ENCODE measurements around the gene HDAC5. TPM values are rescaled to one million over a fixed set of nuclear protein-coding genes. Genes with fewer than 3 reads are reported as not detected.

HDAC5 gene
- total RNA-seq, 1 experiment from 2014 or later: 11.5 TPM

DNA sequence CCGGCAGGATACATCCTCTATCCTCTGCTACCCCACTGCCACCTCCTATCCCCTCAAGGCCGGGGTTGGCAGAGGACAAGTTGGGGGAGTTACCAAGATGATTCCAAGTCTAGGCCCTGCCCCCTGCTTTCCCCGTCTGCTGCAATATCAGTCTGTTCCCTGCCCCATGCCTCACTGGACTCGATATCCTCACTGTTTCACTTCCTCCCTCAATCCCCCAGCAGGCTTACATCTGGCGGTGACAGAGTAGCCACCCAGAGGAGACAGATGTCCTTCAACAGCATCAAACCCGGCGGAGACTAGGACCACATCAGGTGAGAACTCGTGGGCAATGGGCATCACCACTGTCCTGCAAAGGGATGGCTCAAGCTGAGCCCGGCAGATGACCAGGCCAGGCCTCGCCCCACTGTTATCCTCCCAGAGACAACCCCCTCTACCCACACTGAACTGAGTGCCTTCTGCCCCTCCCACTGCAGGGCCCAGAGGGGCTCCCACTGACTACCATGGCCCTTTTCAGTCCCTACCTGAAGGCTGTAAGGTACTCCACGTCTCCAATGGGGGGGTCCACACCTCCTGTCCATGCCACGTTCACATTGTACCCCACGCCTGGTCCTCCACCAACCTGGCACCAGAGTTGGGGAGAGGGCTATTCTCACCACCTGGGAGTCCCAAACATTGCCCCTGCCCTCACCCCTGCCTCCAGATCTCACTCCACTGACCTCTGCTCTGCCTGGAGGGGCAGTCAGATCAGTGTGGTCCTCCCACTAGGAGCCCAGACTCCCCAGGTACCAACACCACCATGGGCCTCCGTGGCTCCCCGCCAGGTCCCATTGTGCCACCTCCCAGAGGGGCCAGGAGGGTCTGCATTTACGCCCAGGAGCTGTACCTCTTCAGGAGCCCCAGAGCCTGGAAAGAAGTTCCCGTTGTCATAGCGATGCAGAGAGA, 43.3 kb downstream of the HDAC5 start:
- intact Hi-C loops (cut with micrococcal nuclease; ENCODE audit: unreplicated experiment) (no loop called here), in situ Hi-C loops (cut with HindIII; ENCODE audit: low pct_unique_long_range_greater_than_20kb, low sequenced_read_pairs) (no loop called here)
- ChIA-PET CTCF (no interaction called here), POLR2A (no interaction called here)
- H3K9me3 ChIP-seq (ENCODE audit: control insufficient read depth, insufficient read depth, low read depth, low read length): no peaks in the 10 kb centered on the region
- no peak overlapping the region for H3K27ac ChIP-seq (ENCODE audit: low read length)
- no peak for ATAC-seq
- TF ChIP-seq, protein P1, sequence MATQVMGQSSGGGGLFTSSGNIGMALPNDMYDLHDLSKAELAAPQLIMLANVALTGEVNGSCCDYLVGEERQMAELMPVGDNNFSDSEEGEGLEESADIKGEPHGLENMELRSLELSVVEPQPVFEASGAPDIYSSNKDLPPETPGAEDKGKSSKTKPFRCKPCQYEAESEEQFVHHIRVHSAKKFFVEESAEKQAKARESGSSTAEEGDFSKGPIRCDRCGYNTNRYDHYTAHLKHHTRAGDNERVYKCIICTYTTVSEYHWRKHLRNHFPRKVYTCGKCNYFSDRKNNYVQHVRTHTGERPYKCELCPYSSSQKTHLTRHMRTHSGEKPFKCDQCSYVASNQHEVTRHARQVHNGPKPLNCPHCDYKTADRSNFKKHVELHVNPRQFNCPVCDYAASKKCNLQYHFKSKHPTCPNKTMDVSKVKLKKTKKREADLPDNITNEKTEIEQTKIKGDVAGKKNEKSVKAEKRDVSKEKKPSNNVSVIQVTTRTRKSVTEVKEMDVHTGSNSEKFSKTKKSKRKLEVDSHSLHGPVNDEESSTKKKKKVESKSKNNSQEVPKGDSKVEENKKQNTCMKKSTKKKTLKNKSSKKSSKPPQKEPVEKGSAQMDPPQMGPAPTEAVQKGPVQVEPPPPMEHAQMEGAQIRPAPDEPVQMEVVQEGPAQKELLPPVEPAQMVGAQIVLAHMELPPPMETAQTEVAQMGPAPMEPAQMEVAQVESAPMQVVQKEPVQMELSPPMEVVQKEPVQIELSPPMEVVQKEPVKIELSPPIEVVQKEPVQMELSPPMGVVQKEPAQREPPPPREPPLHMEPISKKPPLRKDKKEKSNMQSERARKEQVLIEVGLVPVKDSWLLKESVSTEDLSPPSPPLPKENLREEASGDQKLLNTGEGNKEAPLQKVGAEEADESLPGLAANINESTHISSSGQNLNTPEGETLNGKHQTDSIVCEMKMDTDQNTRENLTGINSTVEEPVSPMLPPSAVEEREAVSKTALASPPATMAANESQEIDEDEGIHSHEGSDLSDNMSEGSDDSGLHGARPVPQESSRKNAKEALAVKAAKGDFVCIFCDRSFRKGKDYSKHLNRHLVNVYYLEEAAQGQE (IDR thresholded peaks at IDR 0.05; ENCODE audit: insufficient read depth in 1 of 2, low read depth in 2 of 2, low read length in 1 of 2): no peak
- no peak for TF ChIP-seq CTCF (IDR thresholded peaks at IDR 0.05)
- TF ChIP-seq SIN3A (IDR thresholded peaks at IDR 0.05; ENCODE audit: borderline replicate concordance, insufficient read depth, low read depth, low read length): no peak
- TF ChIP-seq TCF7L2 (IDR thresholded peaks at IDR 0.05; ENCODE audit: low read depth, low read length): no peak
- no peak for TF ChIP-seq POLR2AphosphoS5 (IDR thresholded peaks at IDR 0.05; ENCODE audit: low read depth, low read length)
- no TSS peak for BruUV-seq (replicated peaks)
- no peaks in the 10 kb centered on the region for H3K36me3 ChIP-seq (ENCODE audit: control insufficient read depth, insufficient read depth, low read length)
- no peak overlapping the region for H3K4me3 ChIP-seq (ENCODE audit: low read depth in 2 of 2, low read length in 2 of 2)
- no peaks in the 10 kb centered on the region for H3K27me3 ChIP-seq (ENCODE audit: control insufficient read depth, insufficient read depth, low read length)
- H3K4me1 ChIP-seq (ENCODE audit: control insufficient read depth, insufficient read depth, low read length): no peaks in the 10 kb centered on the region
- DNase-seq (ENCODE audit: low read depth, low spot score): no peak

GRCh38 chr17:44078412-44078811, 45.0 kb downstream of the HDAC5 start:
- TF ChIP-seq SIN3A (IDR thresholded peaks at IDR 0.05; ENCODE audit: borderline replicate concordance, insufficient read depth, low read depth, low read length) (no peak), TCF7L2 (IDR thresholded peaks at IDR 0.05; ENCODE audit: low read depth, low read length) (no peak), POLR2AphosphoS5 (IDR thresholded peaks at IDR 0.05; ENCODE audit: low read depth, low read length) (0 out of 2 replicates have a peak, but pooled peaks have one; percentile 41)
- TF ChIP-seq, protein P1 (IDR thresholded peaks at IDR 0.05; ENCODE audit: insufficient read depth in 1 of 2, low read depth in 2 of 2, low read length in 1 of 2): no peak
- DNase-seq (ENCODE audit: low read depth, low spot score) (no peak), ATAC-seq (peak; percentile 9; the same call in 1 of the 2 replicates)
- H3K27ac ChIP-seq (ENCODE audit: low read length): no peak overlapping the region
- BruUV-seq (replicated peaks): no TSS peak
- in situ Hi-C loops (cut with HindIII; ENCODE audit: low pct_unique_long_range_greater_than_20kb, low sequenced_read_pairs) (no loop called here), intact Hi-C loops (cut with micrococcal nuclease; ENCODE audit: unreplicated experiment) (no loop called here)
- H3K36me3 ChIP-seq (ENCODE audit: control insufficient read depth, insufficient read depth, low read length): no peaks in the 10 kb centered on the region
- ChIA-PET POLR2A (interaction anchor here (0.6 kb wide), 1 partner anchor 14 kb away, joined by 8 read pairs; no protein-coding TSS in a partner anchor), CTCF (no interaction called here)
- H3K9me3 ChIP-seq (ENCODE audit: control insufficient read depth, insufficient read depth, low read depth, low read length): no peaks in the 10 kb centered on the region
- H3K27me3 ChIP-seq (ENCODE audit: control insufficient read depth, insufficient read depth, low read length): no peaks in the 10 kb centered on the region
- no peaks in the 10 kb centered on the region for H3K4me1 ChIP-seq (ENCODE audit: control insufficient read depth, insufficient read depth, low read length)
- H3K4me3 ChIP-seq (ENCODE audit: low read depth in 2 of 2, low read length in 2 of 2): no peak overlapping the region
